CD1c-positive myeloid dendritic cell (primary cell): Measurements from ENCODE around the gene CDH22.
A peak's percentile ranks its signal among the peaks of the same experiment; 100 is the strongest.

Experiments
- DNase-seq: peaks from one replicate; pipeline ENCODE4 v3.0.0-alpha.2; 2016; ENCODE audit errors: extremely low spot score

Gene CDH22

GRCh38 chr20:46195264-46196036, 112.8 kb downstream of the CDH22 start:
- DNase-seq = no peak

DNA sequence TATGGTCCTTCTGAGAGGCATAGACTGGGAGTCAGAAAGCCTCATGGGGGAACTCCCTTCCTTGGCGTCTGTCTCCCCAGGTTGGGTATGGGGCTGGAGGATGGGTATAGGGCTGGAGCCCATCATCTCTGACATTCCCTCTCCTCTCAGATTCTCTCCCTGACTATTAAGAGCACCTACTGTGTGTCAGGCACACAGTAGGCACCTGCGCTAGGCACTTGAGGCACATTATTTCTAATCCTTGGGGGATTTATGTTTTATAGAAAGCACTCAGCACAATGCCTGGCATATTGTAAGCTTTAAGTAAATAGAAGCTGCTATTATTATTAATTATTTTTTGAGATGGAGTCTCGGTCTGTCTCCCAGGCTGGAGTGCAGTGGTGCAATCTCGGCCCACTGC, 113.9 kb downstream of the CDH22 start:
- DNase-seq = no peak

DNA sequence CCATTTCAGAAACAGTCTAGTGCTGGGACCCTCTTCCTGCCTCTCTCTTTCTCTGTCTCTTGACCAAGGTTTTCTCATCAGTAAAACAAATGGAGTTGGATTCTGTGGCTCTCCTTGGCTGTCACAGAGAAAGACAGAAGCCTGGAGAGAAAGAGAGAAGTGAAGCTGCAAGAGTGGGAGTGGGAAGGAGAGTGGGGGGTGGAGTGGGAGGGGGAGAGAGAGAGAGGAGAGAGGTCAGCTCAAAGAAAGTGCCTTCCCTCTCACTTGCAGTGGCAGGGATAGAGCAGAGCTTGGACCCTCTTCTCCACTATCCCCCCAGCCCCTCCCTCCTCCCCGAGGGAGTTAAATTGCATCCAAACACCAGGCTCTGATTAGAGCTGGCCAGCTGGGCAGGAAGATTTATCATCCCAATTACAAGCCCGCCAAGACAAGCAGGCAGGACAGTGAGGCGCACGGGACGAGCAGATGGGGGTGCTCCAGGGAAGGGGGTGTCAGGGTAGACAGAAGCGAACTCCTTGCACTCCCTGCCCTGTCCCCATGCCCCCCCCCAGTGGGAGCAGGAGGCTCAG, 115.8 kb downstream of the CDH22 start:
- DNase-seq = peak; percentile 17

GRCh38 chr20:46191611-46192010, 116.7 kb downstream of the CDH22 start:
- no peak for DNase-seq

- no peak for DNase-seq
Measured at GRCh38 chr20:46191168-46191540, 117.1 kb downstream of the CDH22 start.

DNA sequence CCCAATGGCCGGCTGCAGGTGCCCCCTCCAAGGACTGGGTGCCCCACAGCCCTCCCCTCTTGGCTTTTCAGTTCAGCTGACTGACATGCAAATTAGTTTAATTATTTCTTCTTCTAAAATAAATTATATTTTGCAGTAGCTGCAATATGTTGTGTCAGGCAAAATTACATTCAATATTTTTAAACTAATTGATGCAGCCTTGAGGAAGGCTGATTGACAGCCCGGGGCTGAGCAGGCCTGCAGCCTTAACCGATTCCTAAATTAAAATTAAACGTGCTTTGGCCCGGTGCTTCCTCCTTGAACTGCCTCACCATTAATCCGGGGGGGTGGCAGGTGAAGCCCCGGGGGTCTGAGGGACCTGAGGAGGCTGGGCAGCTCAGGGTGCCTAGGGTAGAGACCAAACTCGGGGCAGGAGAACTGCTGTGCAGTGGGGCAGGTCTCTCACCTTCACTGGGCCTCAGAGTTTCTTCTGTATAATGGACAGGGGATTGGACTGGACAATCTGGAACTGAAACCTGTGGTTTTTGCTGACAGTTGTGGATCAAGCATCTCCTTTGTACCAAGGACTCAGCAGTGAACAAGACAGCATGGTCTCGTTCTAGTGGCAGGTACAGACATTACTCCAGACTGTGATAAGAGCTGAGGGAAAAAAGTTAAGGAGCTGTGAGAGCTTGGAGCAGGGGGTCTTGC, 117.7 kb downstream of the CDH22 start:
- peak; percentile 60 for DNase-seq

GRCh38 chr20:46188866-46189541, 119.3 kb downstream of the CDH22 start:
- no peak for DNase-seq

GRCh38 chr20:46186210-46186609, 122.1 kb downstream of the CDH22 start:
- no peak for DNase-seq

DNA sequence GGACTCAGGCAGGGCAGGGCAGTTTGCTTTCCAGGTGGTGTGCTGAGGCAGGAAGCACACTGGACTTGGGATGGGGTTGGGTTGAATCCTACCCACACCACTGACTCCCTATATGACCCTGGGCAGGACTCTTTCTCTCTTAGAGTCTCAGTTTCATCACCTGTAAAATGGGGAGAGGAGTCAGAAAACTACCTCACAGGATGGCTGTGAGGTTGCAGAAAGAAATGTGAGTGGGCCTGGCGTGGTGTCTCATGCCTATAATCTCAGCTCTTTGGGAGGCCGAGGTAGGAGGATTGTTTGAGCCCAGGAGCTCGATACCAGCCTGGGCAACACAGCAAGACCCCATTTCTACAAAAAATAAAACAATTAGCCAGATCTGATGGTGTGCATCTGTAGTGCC, 122.9 kb downstream of the CDH22 start:
- no peak for DNase-seq

- DNase-seq = no peak
Measured at GRCh38 chr20:46183768-46184167, 124.5 kb downstream of the CDH22 start.

GRCh38 chr20:46182276-46183200, 125.8 kb downstream of the CDH22 start:
- no peak for DNase-seq

- no peak for DNase-seq
Measured at GRCh38 chr20:46179862-46180261, 128.4 kb downstream of the CDH22 start.

DNA sequence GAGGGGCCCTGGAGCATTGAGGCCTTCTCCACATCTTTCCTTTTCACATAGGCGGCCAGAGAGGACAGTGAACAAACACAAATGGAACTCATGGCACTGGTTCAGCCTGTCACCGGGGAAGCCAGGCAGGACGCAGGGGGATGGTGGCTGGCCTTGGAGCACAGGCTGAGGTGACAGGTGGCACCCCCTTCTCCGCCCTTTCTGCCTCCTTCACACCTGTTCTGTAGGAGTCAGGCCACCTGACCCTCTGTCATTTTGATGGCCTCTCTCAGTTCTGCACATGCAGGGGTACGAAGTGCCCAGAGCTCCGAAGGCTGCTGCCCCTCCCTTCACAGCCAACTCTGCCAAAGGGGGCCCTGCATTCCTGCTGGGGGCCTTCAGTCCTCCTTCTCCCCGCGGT, 129.4 kb downstream of the CDH22 start:
- DNase-seq = no peak

- DNase-seq = no peak
Measured at GRCh38 chr20:46177768-46178167, 130.5 kb downstream of the CDH22 start.

- no peak for DNase-seq
Measured at GRCh38 chr20:46176739-46177378, 131.4 kb downstream of the CDH22 start.

- no peak for DNase-seq
Measured at GRCh38 chr20:46175127-46175494, 133.2 kb downstream of the CDH22 start.

DNA sequence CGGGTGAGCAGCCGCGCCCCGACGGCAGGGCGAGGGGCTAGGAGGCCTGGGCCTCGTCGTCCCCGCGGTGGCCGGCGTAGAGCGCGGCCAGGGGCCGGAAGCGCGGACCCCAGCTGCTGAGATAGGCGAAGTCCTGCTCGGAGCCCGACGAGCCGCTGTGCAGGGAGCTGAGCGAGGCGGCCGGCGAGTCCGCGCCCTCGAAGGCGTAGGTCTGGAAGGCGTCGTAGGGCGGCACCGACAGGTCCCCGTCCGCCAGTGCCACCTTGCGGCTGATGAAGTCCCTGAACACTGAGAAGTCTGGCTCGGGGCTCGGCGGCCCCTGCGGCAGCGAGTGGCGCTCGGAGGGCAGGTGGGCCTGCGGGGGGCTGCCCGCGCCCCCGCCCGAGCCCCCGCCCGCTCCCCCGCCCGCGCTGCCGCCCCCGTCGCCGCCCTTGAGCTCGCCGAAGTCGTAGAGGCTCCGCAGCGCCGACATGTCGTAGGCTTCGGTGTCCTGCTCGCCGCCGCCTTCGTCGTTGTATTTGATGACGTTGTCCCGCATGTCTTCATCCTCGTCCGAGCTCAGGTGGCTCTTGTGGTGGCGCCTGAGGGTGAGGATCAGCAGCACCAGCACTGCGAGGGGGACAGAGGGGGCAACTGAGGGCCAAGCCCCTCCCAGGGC, 133.7 kb downstream of the CDH22 start:
- peak; percentile 78 for DNase-seq

GRCh38 chr20:46173652-46174468, 134.4 kb downstream of the CDH22 start:
- no peak for DNase-seq

GRCh38 chr20:46172961-46173536, 135.2 kb downstream of the CDH22 start:
- no peak for DNase-seq
